NB4 (cell line): ENCODE results near the gene PCNT.
"Not testable (repeated sequence)": the region's sequence is repeated elsewhere in the genome, so short reads cannot be mapped to it uniquely, and the experiment has no call there.

Experiments used
- DNase-seq: peaks from one replicate; pipeline ENCODE4 v3.0.0; 2010; ENCODE audit warnings: low read depth
- H3K4me3 ChIP-seq: one replicate; pipeline ENCODE4 v1.5.1; 2011; ENCODE audit warnings: mild to moderate bottlenecking, low read depth, low read length, moderate library complexity
- CTCF ChIP-seq: IDR thresholded peaks from one replicate; pipeline ENCODE4 v1.5.1; 2012; ENCODE audit warnings: low read depth, low read length
- MYC ChIP-seq: IDR thresholded peaks from 2 replicates; pipeline ENCODE4 v1.6.1; 2011; ENCODE audit warnings: low read depth, low read length
- POLR2A ChIP-seq: IDR thresholded peaks from 2 replicates; pipeline ENCODE4 v1.6.1; 2011; ENCODE audit warnings: mild to moderate bottlenecking; ENCODE audit not compliant: insufficient read length; ENCODE audit errors: extremely low read depth
- TF ChIP-seq, protein P1 (sequence below): IDR thresholded peaks from 2 replicates; pipeline ENCODE4 v1.6.1; 2011; ENCODE audit warnings: low read depth, low read length

The PCNT gene

DNA sequence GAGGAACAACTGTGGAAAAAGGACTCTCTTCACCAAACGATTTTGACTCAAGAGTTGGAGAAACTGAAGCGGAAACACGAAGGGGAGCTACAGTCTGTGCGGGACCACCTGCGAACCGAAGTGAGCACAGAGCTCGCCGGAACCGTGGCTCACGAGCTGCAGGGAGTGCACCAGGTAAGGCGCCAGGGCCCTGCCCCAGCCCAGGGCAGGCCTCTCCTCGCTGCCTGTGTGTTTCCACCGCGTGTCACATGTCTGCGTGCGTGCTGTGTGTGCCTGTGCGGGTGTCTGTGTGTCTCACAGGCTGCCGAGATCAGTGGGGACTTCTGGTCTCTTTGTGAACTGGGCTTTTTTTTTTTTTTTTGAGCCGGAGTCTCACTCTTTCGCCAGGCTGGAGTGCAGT, 43.0 kb downstream of the PCNT start:
- no peak for DNase-seq
- H3K4me3 ChIP-seq, result no peak overlapping the region
- TF ChIP-seq POLR2A (no peak), MYC (no peak), CTCF (no peak)
- TF ChIP-seq, protein P1, sequence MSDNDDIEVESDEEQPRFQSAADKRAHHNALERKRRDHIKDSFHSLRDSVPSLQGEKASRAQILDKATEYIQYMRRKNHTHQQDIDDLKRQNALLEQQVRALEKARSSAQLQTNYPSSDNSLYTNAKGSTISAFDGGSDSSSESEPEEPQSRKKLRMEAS, result no peak

DNA sequence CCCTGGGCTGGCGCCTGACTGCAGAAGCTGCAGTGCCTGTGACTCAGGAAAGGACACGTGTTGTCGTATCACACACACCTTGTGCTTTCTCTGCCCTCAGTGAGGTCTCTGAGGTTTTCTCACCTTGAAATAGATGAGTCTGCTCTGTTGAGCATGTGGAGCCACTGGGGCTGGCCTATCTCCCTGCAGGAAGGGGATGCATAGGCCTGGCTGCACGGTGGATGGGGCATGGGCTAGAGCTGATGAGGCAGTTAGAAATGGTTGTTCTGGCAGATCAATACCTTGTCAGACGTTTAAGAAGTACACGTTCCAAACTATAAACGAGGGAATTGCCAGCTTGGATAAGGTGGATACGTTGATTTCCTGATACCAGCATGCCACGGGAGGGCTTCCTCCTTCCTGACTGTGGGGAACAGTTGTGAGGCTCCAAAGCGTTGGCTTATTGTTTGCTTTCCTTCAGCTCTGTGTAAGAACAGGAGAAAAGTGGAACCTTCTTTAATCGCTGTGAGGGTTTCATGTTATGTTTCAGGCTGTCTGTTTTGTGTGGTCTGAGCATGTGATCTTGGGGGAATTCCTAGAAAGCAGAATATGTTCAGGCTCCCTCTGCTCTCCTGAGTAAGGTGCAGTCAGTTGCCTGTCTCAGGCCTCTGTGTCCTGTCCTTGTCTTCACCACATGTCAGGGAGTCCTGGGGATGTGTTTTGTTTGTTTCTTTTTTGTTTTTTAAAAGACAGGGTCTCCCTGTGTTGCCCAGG, 44.8 kb downstream of the PCNT start:
- no peak overlapping the region for H3K4me3 ChIP-seq
- TF ChIP-seq MYC (no peak), POLR2A (no peak), CTCF (no peak)
- TF ChIP-seq, protein P1, result no peak
- DNase-seq, result no peak

GRCh38 chr21:46369520-46370235, 45.7 kb downstream of the PCNT start:
- TF ChIP-seq POLR2A, result no peak
- TF ChIP-seq MYC, result no peak
- TF ChIP-seq, protein P1, result no peak
- no peak for TF ChIP-seq CTCF
- no peak overlapping the region for H3K4me3 ChIP-seq
- no peak for DNase-seq

DNA sequence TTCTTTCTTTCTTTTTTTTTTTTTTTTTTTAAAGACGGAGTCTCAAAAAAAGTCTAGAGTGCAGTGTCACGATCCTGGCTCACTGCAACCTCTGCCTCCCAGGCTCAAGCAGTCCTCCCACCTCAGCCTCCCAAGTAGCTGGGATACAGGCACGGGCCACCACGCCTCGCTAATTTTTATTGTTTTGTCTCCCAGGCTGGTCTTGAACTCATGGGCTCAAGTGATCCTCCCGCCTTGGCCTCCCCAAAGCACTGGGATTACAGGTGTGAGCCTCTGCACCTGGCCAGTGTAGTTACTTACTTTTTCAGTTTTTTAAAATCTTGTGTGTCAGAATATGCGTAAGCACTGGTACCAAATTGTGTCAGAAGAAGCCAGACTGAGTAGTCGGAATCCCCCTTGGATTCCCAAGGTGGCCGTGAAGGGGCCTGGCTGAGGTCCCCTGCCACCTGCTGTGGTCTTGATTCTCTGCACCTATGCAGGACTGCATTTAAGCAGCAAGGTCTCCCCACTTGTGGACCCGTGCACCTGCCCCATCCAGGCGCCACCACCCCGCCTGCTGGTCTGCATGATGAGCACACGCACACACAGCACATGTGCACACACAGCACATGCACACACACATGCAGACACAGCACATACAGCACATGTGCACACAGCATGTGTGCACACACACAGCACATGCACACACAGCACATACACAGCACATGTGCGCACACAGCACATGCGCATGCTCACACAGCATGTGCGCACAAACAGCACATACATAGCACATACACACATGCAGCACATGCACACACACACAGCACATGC, 47.5 kb downstream of the PCNT start:
- DNase-seq, result no peak
- H3K4me3 ChIP-seq, result no peak overlapping the region
- TF ChIP-seq MYC (no peak), CTCF (no peak), POLR2A (no peak)
- TF ChIP-seq, protein P1, result no peak

DNA sequence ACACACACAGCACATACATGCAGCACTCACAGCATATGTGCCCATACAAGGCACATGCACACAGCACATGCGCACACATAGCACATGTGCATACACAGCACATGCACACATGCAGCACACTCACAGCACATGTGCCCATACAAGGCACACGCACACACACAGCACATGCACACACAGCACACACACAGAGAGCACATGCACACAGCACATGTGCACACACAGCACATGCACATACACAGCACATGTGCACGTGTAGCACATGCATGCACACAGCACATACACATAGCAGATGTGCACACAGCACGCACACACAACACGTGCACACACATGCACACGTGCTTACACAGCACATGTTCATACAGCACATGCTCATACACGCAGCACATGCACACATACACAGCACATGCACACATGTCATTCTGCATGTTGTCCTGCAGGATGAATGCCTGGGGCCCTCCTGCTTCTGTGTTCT, 48.1 kb downstream of the PCNT start:
- TF ChIP-seq CTCF (no peak), POLR2A (no peak), MYC (no peak)
- TF ChIP-seq, protein P1, result peak; percentile 67; the same call in 1 of the 2 replicates
- no peak for DNase-seq
- H3K4me3 ChIP-seq, result no peak overlapping the region

DNA sequence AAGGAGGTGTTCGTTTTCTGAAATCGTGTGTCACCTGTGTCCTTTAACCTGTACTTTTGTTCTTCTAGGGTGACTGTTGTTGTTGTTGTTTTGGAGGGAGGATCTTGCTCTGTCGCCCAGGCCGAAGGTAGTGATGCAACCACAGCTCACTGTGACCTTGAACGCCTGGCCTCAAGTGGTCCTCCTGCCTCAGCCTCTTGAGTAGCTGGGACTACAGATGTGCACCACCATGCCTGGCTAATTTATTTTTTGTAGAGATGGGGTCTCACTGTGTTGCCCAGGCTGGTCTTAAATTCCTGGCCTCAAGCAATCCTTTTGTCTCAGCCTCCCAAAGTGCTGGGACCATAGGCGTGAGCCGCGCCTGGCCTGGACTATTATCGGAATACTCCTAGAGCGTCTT, 49.0 kb downstream of the PCNT start:
- not testable (repeated sequence) for H3K4me3 ChIP-seq, DNase-seq
